ENCODE measurements around the gene SLC5A11.

The SLC5A11 gene

DNA sequence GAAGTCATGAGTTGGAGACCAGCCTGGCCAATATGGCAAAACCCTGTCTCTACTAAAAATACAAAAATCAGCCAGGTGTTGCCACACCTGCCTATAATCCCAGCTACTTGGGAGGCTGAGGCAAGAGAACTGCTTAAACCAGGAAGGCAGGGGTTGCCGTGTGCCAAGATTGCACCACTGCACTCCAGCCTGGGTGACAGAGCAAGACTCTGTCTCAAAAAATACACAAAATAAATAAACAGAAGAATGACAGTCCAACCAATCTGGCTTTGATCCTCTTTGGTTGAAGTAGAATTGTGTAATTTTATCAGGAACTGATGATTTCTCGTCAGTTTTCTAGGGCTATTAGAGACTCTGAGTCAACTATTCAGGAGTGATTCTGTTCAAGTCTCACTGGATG, 79.4 kb downstream of the SLC5A11 start:
- no peak for DNase-seq

DNA sequence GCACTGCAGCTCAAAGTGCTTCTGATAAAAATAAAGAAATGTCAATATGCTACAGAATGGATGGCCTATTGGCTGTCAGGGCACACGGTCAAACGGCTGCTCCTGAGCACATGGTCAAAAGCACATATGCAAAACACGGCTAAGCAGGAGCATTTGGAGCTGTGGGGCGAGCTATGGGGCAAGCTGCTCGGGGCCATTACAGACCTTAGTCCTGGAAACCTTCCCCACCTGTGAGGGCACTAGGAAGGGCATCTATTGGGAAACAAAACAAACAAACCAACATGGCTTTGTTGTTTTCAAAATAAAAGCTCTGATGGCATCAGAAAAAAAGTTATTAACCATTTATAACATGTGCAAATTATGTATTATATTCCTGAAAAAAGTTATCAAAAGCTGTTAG, 83.6 kb downstream of the SLC5A11 start:
- DNase-seq: no peak

DNA sequence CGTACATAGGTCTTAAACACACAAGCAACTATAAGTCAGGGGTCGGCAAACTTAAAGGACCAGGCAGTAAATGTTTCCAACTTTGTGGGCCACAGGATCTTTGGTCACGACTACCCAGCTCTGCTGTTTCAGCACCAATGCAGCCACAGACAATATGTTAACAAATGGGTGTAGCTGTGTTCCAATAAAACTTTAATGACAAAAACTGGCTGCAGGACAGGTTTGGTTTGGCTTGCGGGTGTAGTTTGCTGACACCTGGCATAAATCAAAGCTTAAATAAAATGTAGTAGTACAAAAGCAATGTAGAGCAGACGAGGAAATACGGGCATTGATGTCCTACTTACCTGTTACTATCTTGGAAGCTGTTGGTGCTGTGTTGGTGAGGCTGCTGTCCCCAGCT, 84.7 kb downstream of the SLC5A11 start:
- no peak for DNase-seq

GRCh38 chr16:24931091-24931490, 85.3 kb downstream of the SLC5A11 start:
- no peak for DNase-seq

DNA sequence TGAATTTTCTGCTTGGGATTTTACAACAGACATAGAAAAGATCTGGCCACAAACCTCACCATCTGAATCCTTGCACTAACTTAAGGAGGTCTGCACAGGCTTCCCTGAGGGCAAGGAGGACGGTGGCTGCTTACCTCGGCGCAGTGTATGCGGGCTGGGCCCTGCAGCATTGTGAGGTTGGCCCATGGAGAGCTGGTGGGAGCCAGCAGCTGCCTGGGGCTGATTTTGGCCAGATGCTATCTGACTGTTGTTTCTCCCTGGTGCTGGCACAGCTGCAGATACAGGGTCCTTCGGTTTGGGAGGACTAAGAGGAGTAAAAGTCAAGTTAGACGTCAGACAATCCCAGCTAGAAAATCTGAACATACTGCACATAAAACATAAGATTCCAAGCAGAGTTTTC, 89.6 kb downstream of the SLC5A11 start:
- DNase-seq: no peak

DNA sequence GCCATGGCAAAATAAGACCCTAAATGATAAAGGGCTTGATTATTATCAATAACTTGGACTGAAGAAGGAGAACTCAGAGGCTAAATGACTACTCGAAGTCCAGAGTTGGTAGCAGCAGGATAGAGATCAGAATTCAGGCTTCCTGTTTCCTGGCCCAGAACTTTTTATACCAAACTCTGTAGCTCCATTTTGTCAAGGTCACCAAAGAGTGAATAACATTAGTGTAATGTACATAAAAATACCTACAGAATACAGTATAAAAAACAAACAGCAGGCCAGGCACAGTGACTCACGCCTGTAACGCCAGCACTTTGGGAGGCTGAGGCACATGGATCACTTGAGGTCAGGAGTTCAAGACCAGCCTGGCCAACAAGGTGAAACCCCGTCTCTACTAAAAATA, 90.4 kb downstream of the SLC5A11 start:
- no peak for DNase-seq

GRCh38 chr16:24939224-24939623, 93.5 kb downstream of the SLC5A11 start:
- DNase-seq: no peak

DNA sequence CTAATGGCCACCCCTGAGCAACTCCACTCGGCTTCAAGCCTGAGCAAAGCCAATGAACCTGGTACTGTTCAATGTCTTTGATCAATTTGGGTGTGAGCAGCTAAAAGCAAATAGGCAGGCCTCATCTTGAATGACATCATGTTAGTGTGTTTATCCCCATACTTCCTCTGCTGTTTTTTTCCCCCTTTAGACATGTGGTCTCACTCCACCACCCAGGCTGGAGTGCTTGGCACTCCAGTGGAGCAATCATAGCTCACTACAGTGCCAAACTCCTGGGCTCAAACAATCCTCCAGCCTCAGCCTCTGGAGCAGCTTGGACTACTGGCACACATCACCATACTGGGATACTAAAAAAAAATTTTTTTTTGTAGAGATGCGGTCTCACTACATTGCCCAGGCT, 94.0 kb downstream of the SLC5A11 start:
- DNase-seq: no peak

DNA sequence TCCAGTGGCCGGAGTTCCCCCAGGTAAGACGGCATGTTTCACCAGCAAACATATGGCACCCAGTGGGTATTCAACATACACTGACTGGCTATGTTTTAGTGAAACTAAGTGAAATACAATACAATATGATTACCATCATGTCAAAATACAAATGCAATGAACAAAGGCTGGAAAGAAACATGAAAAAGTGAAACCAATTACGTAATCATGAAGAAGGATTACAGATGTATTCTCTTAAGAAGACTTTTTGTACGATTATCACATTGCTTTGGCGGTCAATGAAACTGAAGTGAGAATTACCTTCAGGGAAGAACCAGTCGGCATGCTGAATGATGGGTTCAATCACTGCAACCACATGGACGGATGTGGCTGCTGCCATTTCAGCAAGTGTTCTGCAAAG, 97.7 kb downstream of the SLC5A11 start:
- DNase-seq: no peak

GRCh38 chr16:24944206-24944605, 98.4 kb downstream of the SLC5A11 start:
- no peak for DNase-seq

DNA sequence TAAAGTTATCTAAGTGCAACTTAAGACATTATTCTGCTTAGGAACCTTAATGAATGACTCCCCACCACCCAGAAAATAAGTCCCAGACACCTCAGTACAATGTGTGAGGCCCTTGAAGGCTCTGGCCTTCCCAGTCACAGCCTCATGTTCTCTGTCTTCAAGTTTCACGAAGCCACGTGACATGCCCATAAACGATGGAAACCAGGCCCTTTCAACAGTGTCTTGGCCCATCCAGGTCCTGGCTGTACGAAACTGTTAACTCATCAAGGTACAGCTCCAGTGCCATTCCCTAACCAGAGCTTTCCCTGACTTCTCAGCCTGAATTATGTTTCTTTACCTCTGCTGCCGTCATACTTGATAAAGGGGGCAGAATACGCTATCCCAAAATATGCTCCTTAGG, 100.4 kb downstream of the SLC5A11 start:
- no peak for DNase-seq

DNA sequence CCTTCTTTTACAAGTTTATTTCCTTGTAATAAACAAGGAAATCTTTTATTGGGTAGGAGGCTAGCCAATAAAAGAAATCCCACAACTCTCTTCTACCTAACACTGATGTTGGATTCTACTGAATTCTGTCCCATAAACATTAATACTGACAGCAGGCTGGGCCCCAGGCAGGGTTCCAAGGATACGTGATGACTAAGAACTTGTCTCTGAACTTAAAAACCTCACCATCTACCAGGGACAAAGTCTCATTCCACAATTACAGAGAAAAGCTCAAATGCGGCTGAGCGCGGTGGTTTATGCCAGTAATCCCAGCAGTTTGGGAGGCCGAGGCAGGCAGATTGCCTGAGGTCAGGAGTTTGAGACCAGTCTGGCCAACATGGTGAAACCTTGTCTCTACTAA, 104.5 kb downstream of the SLC5A11 start:
- DNase-seq: no peak

DNA sequence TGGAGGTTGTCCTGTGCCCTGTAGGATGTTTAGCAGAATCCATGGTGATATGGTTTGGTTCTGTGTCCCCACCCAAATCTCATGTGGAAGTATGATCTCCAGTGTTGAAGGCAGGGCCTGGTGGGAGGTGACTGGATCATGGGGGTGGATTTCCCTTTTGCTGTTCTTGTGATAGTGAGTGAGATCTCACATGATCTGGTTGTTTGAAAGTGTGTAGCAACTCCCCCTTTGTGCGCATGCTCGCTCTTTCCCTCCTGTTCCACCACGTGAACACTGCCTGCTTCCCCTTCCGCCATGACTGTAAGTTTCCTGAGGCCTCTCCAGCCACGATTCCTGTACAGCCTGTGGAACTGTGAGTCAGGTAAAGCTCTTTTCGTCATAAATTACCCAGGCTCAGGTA, 107.5 kb downstream of the SLC5A11 start:
- no peak for DNase-seq

GRCh38 chr16:24953721-24954120, 108.0 kb downstream of the SLC5A11 start:
- DNase-seq: no peak

- DNase-seq: no peak
Observed at GRCh38 chr16:24954137-24954536, 108.4 kb downstream of the SLC5A11 start.

- no peak for DNase-seq
Observed at GRCh38 chr16:24955975-24956731, 110.4 kb downstream of the SLC5A11 start.

DNA sequence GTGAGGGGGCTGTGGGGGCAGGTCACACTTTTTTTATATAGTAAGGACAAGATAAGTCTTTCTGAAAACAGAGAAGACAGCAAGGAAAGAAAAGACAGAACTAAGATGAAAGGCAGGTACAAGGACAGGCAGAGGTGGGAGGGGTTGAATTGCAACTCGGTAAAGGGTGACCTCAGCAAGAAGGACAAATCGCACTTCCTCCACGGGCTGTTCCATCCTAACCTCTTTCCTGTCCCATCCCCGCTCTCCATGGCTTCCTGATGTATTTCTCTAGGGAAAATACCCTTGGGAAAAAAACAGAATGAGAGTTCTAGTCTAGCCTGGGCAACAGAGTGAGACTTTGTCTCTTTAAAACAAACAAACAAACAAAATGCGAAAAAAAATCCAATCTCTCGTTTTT, 112.1 kb downstream of the SLC5A11 start:
- DNase-seq: no peak
